Sigmoid colon (tissue), 4 donors: ENCODE measurements around the gene SYCP3.
"Not testable (repeated sequence)": the region's sequence is repeated elsewhere in the genome, so short reads cannot be mapped to it uniquely, and the experiment has no call there.

ENCODE experiments used
- EP300 ChIP-seq, 4 donors: sonication (generic); formaldehyde crosslinking; IDR thresholded peaks; one replicate each; pipeline ENCODE4 v1.6.1; 2017; ENCODE audit warnings: antibody characterized with exemption in 4 of 4
- POLR2A ChIP-seq, 2 donors: fragments of 450-650 bp; IDR thresholded peaks; one replicate each; pipeline ENCODE4 v1.6.1; 2016; ENCODE audit warnings: antibody characterized with exemption in 2 of 2, mild to moderate bottlenecking in 2 of 2, moderate library complexity in 2 of 2
- TF ChIP-seq, protein P1 (sequence below), 4 experiments: fragments of 450-650 bp in 3 of 4; fragments of 200-600 bp in 1 of 4; IDR thresholded peaks; one replicate each; pipeline ENCODE4 v1.5.1; 2016 to 2019; ENCODE audit warnings: antibody characterized with exemption in 4 of 4, mild to moderate bottlenecking in 3 of 4, moderate library complexity in 2 of 4

DNA sequence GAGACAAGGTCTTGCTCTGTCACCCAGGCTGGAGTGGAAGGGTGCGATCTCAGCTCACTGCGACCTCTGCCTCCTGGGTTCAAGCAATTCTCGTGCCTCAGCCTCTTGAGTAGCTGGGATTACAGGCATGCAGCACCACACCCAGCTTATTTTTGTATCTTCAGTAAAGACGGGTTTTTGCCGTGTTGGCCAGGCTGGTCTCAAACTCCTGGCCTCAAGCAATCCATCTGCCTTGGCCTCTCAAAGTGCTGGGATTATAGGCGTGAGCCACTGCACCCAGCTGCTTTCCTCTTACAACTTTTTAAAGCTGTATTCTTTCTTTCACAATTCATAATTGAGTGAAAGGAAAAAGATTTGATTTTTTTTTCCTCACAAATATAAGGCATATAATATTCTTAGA lies 57.6 kb downstream of the SYCP3 start:
- not testable (repeated sequence) for TF ChIP-seq POLR2A, EP300 (IDR thresholded peaks at IDR 0.05)
- TF ChIP-seq, protein P1, sequence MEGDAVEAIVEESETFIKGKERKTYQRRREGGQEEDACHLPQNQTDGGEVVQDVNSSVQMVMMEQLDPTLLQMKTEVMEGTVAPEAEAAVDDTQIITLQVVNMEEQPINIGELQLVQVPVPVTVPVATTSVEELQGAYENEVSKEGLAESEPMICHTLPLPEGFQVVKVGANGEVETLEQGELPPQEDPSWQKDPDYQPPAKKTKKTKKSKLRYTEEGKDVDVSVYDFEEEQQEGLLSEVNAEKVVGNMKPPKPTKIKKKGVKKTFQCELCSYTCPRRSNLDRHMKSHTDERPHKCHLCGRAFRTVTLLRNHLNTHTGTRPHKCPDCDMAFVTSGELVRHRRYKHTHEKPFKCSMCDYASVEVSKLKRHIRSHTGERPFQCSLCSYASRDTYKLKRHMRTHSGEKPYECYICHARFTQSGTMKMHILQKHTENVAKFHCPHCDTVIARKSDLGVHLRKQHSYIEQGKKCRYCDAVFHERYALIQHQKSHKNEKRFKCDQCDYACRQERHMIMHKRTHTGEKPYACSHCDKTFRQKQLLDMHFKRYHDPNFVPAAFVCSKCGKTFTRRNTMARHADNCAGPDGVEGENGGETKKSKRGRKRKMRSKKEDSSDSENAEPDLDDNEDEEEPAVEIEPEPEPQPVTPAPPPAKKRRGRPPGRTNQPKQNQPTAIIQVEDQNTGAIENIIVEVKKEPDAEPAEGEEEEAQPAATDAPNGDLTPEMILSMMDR (IDR thresholded peaks at IDR 0.05), result not testable (repeated sequence)
